Measurements from ENCODE around the gene GLG1.
"Not testable (repeated sequence)": the region's sequence is repeated elsewhere in the genome, so short reads cannot be mapped to it uniquely, and the experiment has no call there.

Gene GLG1

GRCh38 chr16:74400238-74400637, 206.7 kb downstream of the GLG1 start:
- DNase-seq, result not testable (repeated sequence)

- not testable (repeated sequence) for DNase-seq
Measured at GRCh38 chr16:74398212-74398895, 208.6 kb downstream of the GLG1 start.

Data from NCI-H748 treated with DMSO at 0.1 percent for 48 hours (cell line).